CD4-positive, alpha-beta T cell (primary cell): ENCODE measurements around the gene SLC29A1. TPM values are rescaled to one million over a fixed set of nuclear protein-coding genes. Genes with fewer than 3 reads are reported as not detected.
"Not testable (repeated sequence)": the region's sequence is repeated elsewhere in the genome, so short reads cannot be mapped to it uniquely, and the experiment has no call there.

ENCODE experiments used
- ATAC-seq: fragments of 200-7000 bp; cut with Tn5 transposase; one replicate; pipeline ENCODE4 v1.10.0; 2022; ENCODE audit warnings: mild to moderate bottlenecking; ENCODE audit not compliant: poor library complexity
- CTCF ChIA-PET: fragments of 350-600 bp; sonication (Branson Sonifier 250); formaldehyde crosslinking; loops from one replicate; lab custom pipeline; 2021; ENCODE audit warnings: antibody characterized with exemption, inconsistent platforms; lab: Charles Lee
- POLR2A ChIA-PET: fragments of 350-600 bp; sonication (Branson Sonifier 250); formaldehyde crosslinking; loops from one replicate; lab custom pipeline; 2021; ENCODE audit warnings: antibody characterized with exemption, inconsistent platforms; lab: Charles Lee
- DNase-seq, 14 experiments: peaks; one replicate each; pipeline ENCODE4 v3.0.0-alpha.2; 2013 to 2020; ENCODE audit warnings: mixed read lengths in 2 of 14
- H3K27ac ChIP-seq, 2 donors: one replicate each; pipeline versions ENCODE4 v1.5.1 to v1.7.0; 2013; ENCODE audit warnings: low read length in 2 of 2, low read depth in 1 of 2, mild to moderate bottlenecking in 1 of 2
- H3K27me3 ChIP-seq, 2 experiments: 1 replicate in 1 of 2; 2 replicates in 1 of 2; pipeline versions ENCODE4 v1.6.1 to v1.7.0; 2013; ENCODE audit warnings: low read length in 2 of 2, control low read depth in 1 of 2, mild to moderate bottlenecking in 1 of 2, moderate library complexity in 1 of 2; ENCODE audit not compliant: insufficient read depth in 2 of 2, control insufficient read depth in 1 of 2
- H3K36me3 ChIP-seq: one replicate; pipeline ENCODE4 v1.6.1; 2013; ENCODE audit warnings: low read length, control low read depth; ENCODE audit not compliant: insufficient read depth
- H3K4me1 ChIP-seq: one replicate; pipeline ENCODE4 v1.6.1; 2013; ENCODE audit warnings: low read length, control low read depth; ENCODE audit not compliant: insufficient read depth
- H3K4me3 ChIP-seq: one replicate; pipeline ENCODE4 v1.5.1; 2013; ENCODE audit warnings: mild to moderate bottlenecking, low read length, moderate library complexity
- H3K9me3 ChIP-seq, 2 experiments: 1 replicate in 1 of 2; 2 replicates in 1 of 2; pipeline versions ENCODE4 v1.6.1 to v1.7.0; 2013; ENCODE audit warnings: low read length in 2 of 2, mild to moderate bottlenecking in 2 of 2, control low read depth in 1 of 2, moderate library complexity in 1 of 2; ENCODE audit not compliant: control insufficient read depth in 1 of 2, insufficient read depth in 1 of 2
- H3K27ac Mint-ChIP-seq: one replicate; pipeline ENCODE4 v1.8.0; 2020; ENCODE audit warnings: mixed read lengths
- H3K27me3 Mint-ChIP-seq: one replicate; pipeline ENCODE4 v1.8.0; 2021; ENCODE audit warnings: mixed read lengths
- H3K36me3 Mint-ChIP-seq: one replicate; pipeline ENCODE4 v1.8.0; 2021; ENCODE audit warnings: low read depth, mixed read lengths
- H3K4me1 Mint-ChIP-seq: one replicate; pipeline ENCODE4 v1.8.0; 2021; ENCODE audit warnings: low read depth, mixed read lengths
- H3K4me3 Mint-ChIP-seq: one replicate; pipeline ENCODE4 v1.8.0; 2020; ENCODE audit warnings: mild to moderate bottlenecking, mixed read lengths
- H3K9me3 Mint-ChIP-seq: one replicate; pipeline ENCODE4 v1.8.0; 2020; ENCODE audit warnings: mixed read lengths
- intact Hi-C, 2 experiments: fragments of 100-400 bp; cut with DNase I in 1 of 2; cut with micrococcal nuclease in 1 of 2; formaldehyde crosslinking; loops; one replicate each; pipeline versions ENCODE4 v1.15.1 to v1.9.0; 2023 to 2025; cut with DNase I, micrococcal nuclease
- total RNA-seq, 174 experiments: library from RNA in 2 of 174; stranded (reverse) in 2 of 174; gene quantifications; one replicate each; pipeline ENCODE4 v1.2.3 and lab custom pipeline; 2021 to 2026
- TF ChIP-seq, protein P1 (sequence below): fragments of 200-600 bp; IDR thresholded peaks from one replicate; pipeline ENCODE4 v1.8.0; 2022; ENCODE audit warnings: antibody characterized with exemption, mild to moderate bottlenecking

The SLC29A1 gene
- total RNA-seq, 2 experiments from 2014 or later, result 0.67 to 1.3 TPM

DNA sequence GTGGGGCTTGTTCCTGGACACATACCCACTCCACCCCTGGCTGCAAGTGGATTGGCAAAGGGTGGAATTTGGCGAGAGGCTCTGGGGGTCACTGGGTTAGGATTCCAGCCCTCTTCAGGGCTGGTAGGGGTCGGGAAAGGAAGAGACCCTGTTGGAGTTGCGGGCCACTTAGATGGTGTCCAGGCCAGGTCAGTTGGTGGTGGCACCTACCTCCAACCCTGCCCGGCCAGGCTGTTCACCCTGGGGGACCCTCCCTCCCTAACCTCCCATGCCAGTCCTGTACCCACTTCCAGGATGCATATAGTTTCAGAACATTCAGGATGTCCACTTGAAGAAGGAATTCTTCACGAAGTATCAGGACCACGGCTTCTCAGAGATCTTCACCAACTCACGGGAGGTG, 43.7 kb upstream of the SLC29A1 start:
- intact Hi-C loops, result no loop called here
- H3K36me3 Mint-ChIP-seq, result no peaks in the 10 kb centered on the region
- peaks cover 9% of the 10 kb centered on the region for H3K4me1 ChIP-seq
- H3K27me3 Mint-ChIP-seq, result no peaks in the 10 kb centered on the region
- H3K9me3 ChIP-seq, result no peaks in the 10 kb centered on the region
- no peak overlapping the region for H3K4me3 ChIP-seq
- TF ChIP-seq, protein P1, sequence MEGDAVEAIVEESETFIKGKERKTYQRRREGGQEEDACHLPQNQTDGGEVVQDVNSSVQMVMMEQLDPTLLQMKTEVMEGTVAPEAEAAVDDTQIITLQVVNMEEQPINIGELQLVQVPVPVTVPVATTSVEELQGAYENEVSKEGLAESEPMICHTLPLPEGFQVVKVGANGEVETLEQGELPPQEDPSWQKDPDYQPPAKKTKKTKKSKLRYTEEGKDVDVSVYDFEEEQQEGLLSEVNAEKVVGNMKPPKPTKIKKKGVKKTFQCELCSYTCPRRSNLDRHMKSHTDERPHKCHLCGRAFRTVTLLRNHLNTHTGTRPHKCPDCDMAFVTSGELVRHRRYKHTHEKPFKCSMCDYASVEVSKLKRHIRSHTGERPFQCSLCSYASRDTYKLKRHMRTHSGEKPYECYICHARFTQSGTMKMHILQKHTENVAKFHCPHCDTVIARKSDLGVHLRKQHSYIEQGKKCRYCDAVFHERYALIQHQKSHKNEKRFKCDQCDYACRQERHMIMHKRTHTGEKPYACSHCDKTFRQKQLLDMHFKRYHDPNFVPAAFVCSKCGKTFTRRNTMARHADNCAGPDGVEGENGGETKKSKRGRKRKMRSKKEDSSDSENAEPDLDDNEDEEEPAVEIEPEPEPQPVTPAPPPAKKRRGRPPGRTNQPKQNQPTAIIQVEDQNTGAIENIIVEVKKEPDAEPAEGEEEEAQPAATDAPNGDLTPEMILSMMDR, result no peak
- CTCF ChIA-PET, result interaction anchor here (0.8 kb wide), 1 partner anchor 159 kb away, joined by 3 read pairs; no protein-coding TSS in a partner anchor
- no peaks in the 10 kb centered on the region for H3K36me3 ChIP-seq
- no peak overlapping the region for H3K4me3 Mint-ChIP-seq
- H3K9me3 Mint-ChIP-seq, result no peaks in the 10 kb centered on the region
- H3K4me1 Mint-ChIP-seq, result no peaks in the 10 kb centered on the region
- H3K27ac ChIP-seq, result no peak overlapping the region
- ATAC-seq, result no peak
- no peak overlapping the region for H3K27ac Mint-ChIP-seq
- no peak for DNase-seq
- peaks cover 0 to 4% of the 10 kb centered on the region in 2 experiments for H3K27me3 ChIP-seq
- POLR2A ChIA-PET, result no interaction called here

DNA sequence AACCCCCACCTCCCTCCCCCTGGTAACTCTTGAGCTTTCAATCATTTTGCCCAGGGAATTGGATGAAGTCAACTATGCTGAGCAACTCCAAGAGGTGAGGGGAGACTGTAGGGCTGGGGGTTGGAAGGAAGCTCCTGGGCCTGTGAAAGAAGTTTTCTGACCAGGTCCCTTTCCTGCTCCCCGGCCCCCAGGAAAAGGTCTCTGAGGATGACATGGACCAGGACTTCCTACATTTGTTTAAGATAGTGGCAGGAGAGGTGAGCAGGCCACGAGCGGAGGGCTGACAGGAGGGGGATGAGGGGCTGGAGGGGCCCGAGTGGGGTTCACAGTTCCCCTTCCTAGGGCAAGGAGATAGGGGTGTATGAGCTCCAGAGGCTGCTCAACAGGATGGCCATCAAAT, 43.0 kb upstream of the SLC29A1 start:
- no peak overlapping the region for H3K27ac Mint-ChIP-seq
- peaks cover 2% of the 10 kb centered on the region for H3K4me1 Mint-ChIP-seq
- no peaks in the 10 kb centered on the region for H3K36me3 ChIP-seq
- DNase-seq, result no peak
- H3K36me3 Mint-ChIP-seq, result no peaks in the 10 kb centered on the region
- H3K27me3 ChIP-seq, result peaks cover 0 to 4% of the 10 kb centered on the region in 2 experiments
- intact Hi-C loops, result no loop called here
- POLR2A ChIA-PET, result no interaction called here
- H3K4me1 ChIP-seq, result peaks cover 9% of the 10 kb centered on the region
- no peak for ATAC-seq
- H3K9me3 ChIP-seq, result no peaks in the 10 kb centered on the region
- TF ChIP-seq, protein P1, result no peak
- H3K4me3 ChIP-seq, result no peak overlapping the region
- CTCF ChIA-PET, result interaction anchor here (0.8 kb wide), 1 partner anchor 158 kb away, joined by 3 read pairs; no protein-coding TSS in a partner anchor
- no peaks in the 10 kb centered on the region for H3K9me3 Mint-ChIP-seq
- no peak overlapping the region for H3K4me3 Mint-ChIP-seq
- H3K27me3 Mint-ChIP-seq, result no peaks in the 10 kb centered on the region
- H3K27ac ChIP-seq, result no peak overlapping the region

DNA sequence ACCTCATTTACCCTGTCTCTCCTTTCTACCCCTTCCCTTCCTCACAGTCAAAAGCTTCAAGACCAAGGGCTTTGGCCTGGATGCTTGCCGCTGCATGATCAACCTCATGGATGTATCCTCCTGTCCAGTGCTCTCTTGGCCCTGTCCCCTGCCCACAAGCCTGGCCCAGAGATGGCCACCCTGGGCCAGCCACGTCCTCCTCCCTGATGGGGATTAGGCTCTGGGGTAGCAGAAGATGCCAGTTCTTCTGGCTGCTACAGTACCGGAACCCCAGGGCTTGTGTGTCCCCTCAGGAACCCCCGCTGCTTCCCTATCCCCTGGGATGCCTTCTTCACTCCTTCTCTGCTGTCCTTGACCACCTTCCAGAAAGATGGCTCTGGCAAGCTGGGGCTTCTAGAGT, 42.5 kb upstream of the SLC29A1 start:
- CTCF ChIA-PET, result no interaction called here
- H3K4me3 ChIP-seq, result no peak overlapping the region
- H3K27ac Mint-ChIP-seq, result no peak overlapping the region
- peaks cover 0 to 4% of the 10 kb centered on the region in 2 experiments for H3K27me3 ChIP-seq
- intact Hi-C loops, result no loop called here
- TF ChIP-seq, protein P1, result no peak
- DNase-seq (no peak), ATAC-seq (no peak)
- no peaks in the 10 kb centered on the region for H3K9me3 Mint-ChIP-seq
- no peaks in the 10 kb centered on the region for H3K9me3 ChIP-seq
- POLR2A ChIA-PET, result no interaction called here
- H3K36me3 ChIP-seq, result no peaks in the 10 kb centered on the region
- no peaks in the 10 kb centered on the region for H3K36me3 Mint-ChIP-seq
- H3K4me1 Mint-ChIP-seq, result peaks cover 7% of the 10 kb centered on the region
- no peak overlapping the region for H3K4me3 Mint-ChIP-seq
- peaks cover 11% of the 10 kb centered on the region for H3K4me1 ChIP-seq
- no peak overlapping the region for H3K27ac ChIP-seq
- H3K27me3 Mint-ChIP-seq, result no peaks in the 10 kb centered on the region

DNA sequence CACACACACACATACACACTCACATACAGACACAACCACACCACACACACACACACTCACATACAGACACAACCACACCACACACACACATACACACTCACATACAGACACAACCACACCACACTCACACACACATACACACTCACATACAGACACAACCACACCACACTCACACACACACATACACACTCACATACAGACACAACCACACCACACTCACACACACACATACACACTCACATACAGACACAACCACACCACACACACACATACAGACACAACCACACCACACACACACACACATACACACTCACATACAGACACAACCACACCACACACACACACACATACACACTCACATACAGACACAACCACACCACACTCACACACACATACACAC, 41.6 kb upstream of the SLC29A1 start:
- intact Hi-C loops, H3K9me3 Mint-ChIP-seq, H3K27ac ChIP-seq, DNase-seq, CTCF ChIA-PET, ATAC-seq, H3K36me3 ChIP-seq, H3K4me3 Mint-ChIP-seq, H3K36me3 Mint-ChIP-seq, H3K27me3 ChIP-seq, POLR2A ChIA-PET, H3K27ac Mint-ChIP-seq, H3K4me3 ChIP-seq, H3K9me3 ChIP-seq, H3K27me3 Mint-ChIP-seq: not testable (repeated sequence)
- H3K4me1 Mint-ChIP-seq, result peaks cover 13% of the 10 kb centered on the region
- peaks cover 12% of the 10 kb centered on the region for H3K4me1 ChIP-seq
